Measurements from ENCODE around the gene GPR146. TPM values are rescaled to one million over a fixed set of nuclear protein-coding genes. Genes with fewer than 3 reads are reported as not detected.

GPR146 gene
- total RNA-seq, 1 donor from 2014 or later = 1.3 TPM

DNA sequence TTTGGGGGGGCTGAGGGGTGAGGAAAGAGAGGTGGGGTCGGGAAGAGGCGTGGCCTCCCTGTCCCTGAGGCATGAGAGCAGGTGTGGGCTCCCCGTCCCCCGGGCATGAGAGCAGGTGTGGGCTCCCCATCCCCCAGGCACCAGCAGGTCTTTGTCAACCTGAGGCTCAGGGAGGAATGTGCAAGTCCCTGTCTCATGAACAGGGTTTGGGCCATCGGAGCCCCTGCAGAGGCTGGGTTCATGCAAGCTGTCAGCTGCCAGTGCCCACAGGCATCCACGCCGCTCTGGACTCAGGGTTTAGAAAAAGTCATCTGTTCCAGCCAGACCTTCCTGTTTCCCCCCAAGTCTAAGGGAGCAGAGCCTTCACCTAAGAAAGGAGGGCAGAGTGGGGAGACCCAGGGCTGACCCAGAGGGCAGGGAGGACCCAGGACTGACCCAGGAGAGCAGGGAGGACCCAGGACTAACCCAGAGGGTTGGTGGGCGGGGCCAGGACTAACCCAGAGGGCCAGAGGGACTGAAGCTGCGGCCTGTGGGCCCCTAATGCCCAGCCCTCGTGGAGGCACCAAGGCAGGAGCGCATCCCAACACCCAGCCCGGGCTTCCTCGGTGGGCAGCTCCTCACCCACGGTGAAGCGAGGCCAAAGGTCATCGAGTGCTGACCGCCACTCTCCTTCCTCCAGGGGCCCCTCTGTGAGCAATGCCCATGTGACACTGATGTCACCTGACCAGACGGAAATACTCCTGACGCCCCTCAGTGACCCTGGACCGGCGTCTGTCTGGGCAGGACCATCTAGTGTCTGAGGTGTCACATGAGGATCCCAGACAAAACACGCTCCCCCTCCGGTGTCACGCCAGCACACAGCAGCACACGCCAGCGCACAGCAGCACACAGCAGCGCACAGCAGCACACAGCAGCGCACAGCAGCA, 28.9 kb upstream of the GPR146 start:
- DNase-seq (ENCODE audit: low read depth) (no peak), FAIRE-seq (peak; percentile 72)
- Histone ChIP-seq H3K4me3 (ENCODE audit: low read depth, low read length) (no peak overlapping the region), H3K36me3 (ENCODE audit: control insufficient read depth, insufficient read depth, low read length) (peaks cover 8% of the 10 kb centered on the region), H3K27me3 (ENCODE audit: control insufficient read depth, insufficient read depth, low read length) (no peaks in the 10 kb centered on the region)
- TF ChIP-seq, protein P1, sequence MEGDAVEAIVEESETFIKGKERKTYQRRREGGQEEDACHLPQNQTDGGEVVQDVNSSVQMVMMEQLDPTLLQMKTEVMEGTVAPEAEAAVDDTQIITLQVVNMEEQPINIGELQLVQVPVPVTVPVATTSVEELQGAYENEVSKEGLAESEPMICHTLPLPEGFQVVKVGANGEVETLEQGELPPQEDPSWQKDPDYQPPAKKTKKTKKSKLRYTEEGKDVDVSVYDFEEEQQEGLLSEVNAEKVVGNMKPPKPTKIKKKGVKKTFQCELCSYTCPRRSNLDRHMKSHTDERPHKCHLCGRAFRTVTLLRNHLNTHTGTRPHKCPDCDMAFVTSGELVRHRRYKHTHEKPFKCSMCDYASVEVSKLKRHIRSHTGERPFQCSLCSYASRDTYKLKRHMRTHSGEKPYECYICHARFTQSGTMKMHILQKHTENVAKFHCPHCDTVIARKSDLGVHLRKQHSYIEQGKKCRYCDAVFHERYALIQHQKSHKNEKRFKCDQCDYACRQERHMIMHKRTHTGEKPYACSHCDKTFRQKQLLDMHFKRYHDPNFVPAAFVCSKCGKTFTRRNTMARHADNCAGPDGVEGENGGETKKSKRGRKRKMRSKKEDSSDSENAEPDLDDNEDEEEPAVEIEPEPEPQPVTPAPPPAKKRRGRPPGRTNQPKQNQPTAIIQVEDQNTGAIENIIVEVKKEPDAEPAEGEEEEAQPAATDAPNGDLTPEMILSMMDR (IDR thresholded peaks at IDR 0.05; ENCODE audit: insufficient read depth, low read length, severe bottlenecking) = no peak

DNA sequence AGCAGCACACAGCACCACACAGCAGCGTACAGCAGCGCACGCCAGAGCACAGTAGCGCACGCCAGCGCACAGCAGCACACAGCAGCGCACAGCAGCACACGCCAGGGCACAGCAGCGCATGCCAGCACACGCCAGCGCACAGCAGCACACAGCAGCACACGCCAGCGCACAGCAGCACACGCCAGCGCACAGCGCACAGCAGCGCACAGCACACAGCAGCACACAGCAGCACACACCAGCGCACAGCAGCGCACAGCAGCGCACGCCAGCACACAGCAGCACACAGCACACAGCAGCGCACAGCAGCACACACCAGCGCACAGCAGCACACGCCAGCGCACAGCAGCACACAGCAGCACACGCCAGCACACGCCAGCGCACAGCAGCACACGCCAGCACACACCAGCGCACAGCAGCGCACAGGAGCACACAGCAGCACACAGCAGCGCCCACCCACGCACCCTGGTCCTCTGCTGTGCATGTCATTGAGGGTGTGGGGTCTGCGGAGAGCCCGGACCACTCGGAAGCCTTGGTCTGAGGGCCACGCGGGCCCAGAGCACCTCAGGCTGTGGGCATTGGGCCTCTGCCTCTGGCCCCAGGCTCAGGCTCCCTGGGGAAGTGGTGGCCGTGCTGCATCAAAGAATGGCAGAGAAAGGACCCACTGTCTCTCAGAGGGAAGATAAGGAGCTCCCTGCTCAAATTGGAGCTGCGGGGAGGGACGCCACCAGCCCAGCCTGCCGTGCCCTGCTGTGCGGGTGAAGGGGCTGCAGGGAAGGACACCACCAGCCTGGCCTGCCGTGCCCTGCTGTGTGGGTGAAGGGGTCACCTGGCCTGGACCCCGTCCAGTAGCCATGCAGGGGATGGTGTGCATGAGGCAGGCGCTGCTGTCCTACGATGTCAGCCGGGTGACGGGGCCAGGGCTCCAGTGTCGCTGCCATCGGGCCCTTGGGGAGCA, 27.5 kb upstream of the GPR146 start:
- FAIRE-seq (no peak), DNase-seq (ENCODE audit: low read depth) (no peak)
- no peak overlapping the region for H3K4me3 ChIP-seq (ENCODE audit: low read depth, low read length)
- H3K36me3 ChIP-seq (ENCODE audit: control insufficient read depth, insufficient read depth, low read length) = peaks cover 10% of the 10 kb centered on the region
- no peaks in the 10 kb centered on the region for H3K27me3 ChIP-seq (ENCODE audit: control insufficient read depth, insufficient read depth, low read length)
- TF ChIP-seq, protein P1 (IDR thresholded peaks at IDR 0.05; ENCODE audit: insufficient read depth, low read length, severe bottlenecking) = no peak

DNA sequence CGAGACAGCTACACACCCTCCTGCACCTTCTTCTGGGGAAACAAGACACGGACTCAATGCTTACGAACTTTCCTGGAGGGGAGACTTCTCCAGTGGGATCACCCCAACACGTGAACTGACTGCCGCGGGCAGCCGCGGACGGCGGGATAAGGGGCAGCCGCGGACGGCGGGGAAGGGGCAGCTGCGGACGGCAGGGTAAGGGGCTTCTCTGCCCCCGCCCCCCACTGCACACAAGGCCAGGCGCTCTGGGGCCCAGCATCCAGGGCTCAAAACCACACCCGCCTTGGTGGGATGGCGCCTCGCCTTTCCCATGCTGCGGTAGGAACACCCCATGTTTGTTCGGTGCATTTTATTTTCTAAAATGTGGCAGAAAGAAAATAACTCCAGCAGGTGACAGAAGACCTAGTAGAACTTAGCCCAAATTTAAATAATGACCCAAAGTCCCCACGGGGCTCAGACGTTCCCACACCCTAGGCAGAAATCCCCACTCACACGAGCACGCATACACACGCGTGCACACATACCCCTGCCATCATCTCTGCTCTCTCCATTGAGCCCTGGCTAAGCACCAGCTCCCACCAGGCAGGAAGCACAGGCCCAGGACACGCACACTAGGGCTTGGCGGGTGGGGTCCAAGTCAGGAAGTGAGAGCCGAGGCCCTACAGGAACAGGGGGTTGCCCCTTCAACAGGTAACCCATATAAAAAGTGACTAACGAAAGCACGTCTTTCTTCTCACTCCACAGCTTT, 26.6 kb upstream of the GPR146 start:
- Histone ChIP-seq H3K4me3 (ENCODE audit: low read depth, low read length) (no peak overlapping the region), H3K36me3 (ENCODE audit: control insufficient read depth, insufficient read depth, low read length) (peaks cover 10% of the 10 kb centered on the region), H3K27me3 (ENCODE audit: control insufficient read depth, insufficient read depth, low read length) (no peaks in the 10 kb centered on the region)
- TF ChIP-seq, protein P1 (IDR thresholded peaks at IDR 0.05; ENCODE audit: insufficient read depth, low read length, severe bottlenecking) = no peak
- FAIRE-seq = no peak
- no peak for DNase-seq (ENCODE audit: low read depth)

DNA sequence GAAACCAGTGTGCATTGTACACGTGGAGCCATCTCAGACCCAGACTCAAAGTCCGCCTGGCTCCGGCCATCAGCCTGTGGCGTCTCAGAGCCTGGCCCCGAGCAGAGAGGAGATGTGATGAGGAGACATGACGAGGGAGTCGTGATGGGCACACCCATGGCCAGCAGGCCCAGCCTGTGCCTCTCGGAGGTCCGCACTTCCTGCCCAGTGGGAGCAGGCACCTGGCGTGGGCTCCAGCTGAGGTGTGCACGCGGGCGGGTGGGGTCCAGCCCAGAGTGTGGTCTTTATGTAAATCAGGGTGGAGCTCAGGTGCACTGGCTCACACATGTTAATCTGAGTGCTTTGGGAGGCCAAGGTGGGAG, 26.0 kb upstream of the GPR146 start:
- Histone ChIP-seq H3K36me3 (ENCODE audit: control insufficient read depth, insufficient read depth, low read length) (peaks cover 10% of the 10 kb centered on the region), H3K4me3 (ENCODE audit: low read depth, low read length) (no peak overlapping the region), H3K27me3 (ENCODE audit: control insufficient read depth, insufficient read depth, low read length) (no peaks in the 10 kb centered on the region)
- FAIRE-seq (no peak), DNase-seq (ENCODE audit: low read depth) (no peak)
- TF ChIP-seq, protein P1 (IDR thresholded peaks at IDR 0.05; ENCODE audit: insufficient read depth, low read length, severe bottlenecking) = no peak

DNA sequence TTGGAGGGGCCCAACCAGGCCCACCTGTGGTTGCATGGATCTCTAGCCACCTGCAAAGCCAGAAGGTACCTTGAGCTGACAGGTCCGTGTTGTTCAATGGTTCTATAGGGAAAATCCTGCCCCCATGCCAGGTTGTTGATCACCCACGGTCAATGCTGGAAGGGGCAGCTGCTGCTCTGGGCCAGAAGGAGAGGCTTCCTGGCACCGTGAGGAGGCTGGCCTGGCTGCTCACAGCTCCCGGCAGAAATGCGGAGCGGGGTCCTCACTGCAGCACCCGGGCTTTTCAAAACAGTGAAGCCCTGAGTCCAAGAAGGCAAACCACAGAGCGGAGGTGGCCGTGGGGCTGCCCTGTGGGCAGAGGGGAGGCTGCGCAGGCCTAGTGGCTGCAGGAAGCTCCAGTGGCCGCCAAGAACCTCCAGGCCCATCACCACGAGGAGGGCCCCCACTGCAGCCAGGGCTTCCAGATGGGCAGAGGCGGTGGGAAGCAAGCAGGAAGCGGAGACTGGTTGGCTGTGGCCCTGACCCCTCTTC, 25.0 kb upstream of the GPR146 start:
- Histone ChIP-seq H3K36me3 (ENCODE audit: control insufficient read depth, insufficient read depth, low read length) (peaks cover 12% of the 10 kb centered on the region), H3K27me3 (ENCODE audit: control insufficient read depth, insufficient read depth, low read length) (no peaks in the 10 kb centered on the region), H3K4me3 (ENCODE audit: low read depth, low read length) (no peak overlapping the region)
- FAIRE-seq (no peak), DNase-seq (ENCODE audit: low read depth) (no peak)
- TF ChIP-seq, protein P1 (IDR thresholded peaks at IDR 0.05; ENCODE audit: insufficient read depth, low read length, severe bottlenecking) = no peak
